Stimulated activated CD4-positive, alpha-beta T cell treated with anti-CD3 and anti-CD28 coated beads, TNF-alpha, amount 100 ng/mL, for 4 hours (primary cell): Measurements from ENCODE around the gene ARHGEF38.
"Not testable (repeated sequence)": the region's sequence is repeated elsewhere in the genome, so short reads cannot be mapped to it uniquely, and the experiment has no call there.

Source experiments
- DNase-seq, 3 experiments: peaks; one replicate each; pipeline ENCODE4 v3.0.0-alpha.2; 2020; ENCODE audit warnings: low read depth in 3 of 3

The ARHGEF38 gene

GRCh38 chr4:105712766-105713165 lies 160.3 kb downstream of the ARHGEF38 start:
- DNase-seq: no peak

DNA sequence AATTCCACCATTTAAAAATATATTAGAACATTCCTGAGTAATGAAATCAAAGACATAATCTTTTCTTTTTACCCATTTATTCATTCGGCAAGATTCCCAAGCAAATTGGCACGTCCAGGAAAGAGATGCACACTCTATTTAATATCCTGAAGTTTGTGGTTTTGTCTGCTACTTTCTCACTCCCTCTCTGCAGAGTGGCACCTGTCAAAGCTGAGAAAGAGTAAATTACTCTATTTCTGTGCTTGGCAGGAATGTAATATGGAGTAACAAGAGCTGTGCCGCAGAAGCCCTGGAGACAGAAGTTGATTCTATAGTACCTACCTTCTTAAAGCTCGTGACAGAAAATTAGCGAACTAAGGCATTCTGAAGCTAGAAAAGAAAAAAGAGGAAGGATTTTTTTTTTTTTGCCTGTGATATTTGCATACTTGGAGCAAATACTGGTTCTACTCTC lies 161.7 kb downstream of the ARHGEF38 start:
- DNase-seq: no peak

DNA sequence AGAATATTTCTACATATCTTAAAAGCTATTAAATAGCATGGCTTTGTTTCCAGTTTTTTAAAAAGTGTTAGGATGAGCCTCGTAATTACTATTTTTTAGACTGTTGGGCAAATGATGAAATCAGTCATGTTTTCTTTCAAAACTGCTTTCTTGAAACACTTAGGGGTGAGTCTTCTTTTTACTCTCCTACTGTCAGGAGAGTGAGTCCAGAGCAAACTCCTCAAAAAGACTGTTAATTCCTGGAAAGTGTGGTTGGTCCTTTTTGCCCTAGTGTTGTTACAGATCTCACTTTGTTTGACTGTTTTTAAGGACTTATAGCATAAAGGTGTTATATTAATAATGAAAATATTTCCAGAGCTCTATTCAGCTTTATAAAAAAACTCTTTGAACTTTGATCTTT lies 162.5 kb downstream of the ARHGEF38 start:
- no peak for DNase-seq

- no peak for DNase-seq
Measured at GRCh38 chr4:105715692-105716278, 163.4 kb downstream of the ARHGEF38 start.

DNA sequence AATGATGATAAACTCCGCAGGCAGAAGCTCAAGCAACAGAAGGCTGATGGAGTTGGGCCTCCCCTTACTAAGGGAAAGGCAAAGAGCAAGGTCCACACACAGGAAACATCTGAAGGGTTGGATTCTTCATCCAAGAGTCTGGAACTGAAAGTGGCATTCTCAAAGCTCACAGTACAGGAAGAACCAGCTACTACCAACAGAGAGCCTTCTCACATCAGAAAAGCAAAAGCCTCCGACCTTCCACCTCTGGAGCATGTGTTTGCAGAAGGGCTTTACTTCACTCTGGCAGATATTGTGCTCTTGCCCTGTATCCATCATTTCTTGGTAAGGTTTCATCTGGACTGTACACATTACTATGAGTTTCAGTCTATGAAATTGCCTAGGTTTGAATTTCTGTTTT lies 166.8 kb downstream of the ARHGEF38 start:
- DNase-seq: no peak

GRCh38 chr4:105725623-105726022 lies 173.2 kb downstream of the ARHGEF38 start:
- DNase-seq: no peak

DNA sequence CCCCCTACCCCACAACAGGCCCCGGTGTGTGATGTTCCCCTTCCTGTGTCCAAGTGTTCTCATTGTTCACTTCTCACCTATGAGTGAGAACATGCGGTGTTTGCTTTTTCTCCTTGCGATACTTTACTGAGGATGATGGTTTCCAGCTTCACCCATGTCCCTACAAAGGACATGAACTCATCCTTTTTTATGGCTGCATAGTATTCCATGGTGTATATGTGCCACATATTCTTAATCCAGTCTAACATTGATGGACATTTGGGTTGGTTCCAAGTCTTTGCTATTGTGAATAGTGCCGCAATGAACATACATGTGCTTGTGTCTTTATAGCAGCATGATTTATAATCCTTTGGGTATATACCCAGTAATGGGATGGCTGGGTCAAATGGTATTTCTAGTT lies 177.5 kb downstream of the ARHGEF38 start:
- DNase-seq: not testable (repeated sequence)
